Measurements from ENCODE around the gene OR52B6.
"Not testable (repeated sequence)": the region's sequence is repeated elsewhere in the genome, so short reads cannot be mapped to it uniquely, and the experiment has no call there.

Gene OR52B6

GRCh38 chr11:5580577-5580976 lies at the start of gene OR52B6:
OR52B6 (plus strand) TSS chr11:5580877; CDS start chr11:5580877, 0 bp downstream.
- DNase-seq = no peak

GRCh38 chr11:5531053-5531831 lies 49.4 kb upstream of the OR52B6 start:
- no peak for DNase-seq

GRCh38 chr11:5534046-5534445 lies 46.6 kb upstream of the OR52B6 start:
- DNase-seq = no peak

GRCh38 chr11:5536482-5536881 lies 44.2 kb upstream of the OR52B6 start:
- no peak for DNase-seq

GRCh38 chr11:5541427-5541826 lies 39.2 kb upstream of the OR52B6 start:
- DNase-seq = no peak

- DNase-seq = peak; percentile 36
These were observed 34.2 kb upstream of the OR52B6 start for GRCh38 chr11:5546457-5546856.

GRCh38 chr11:5547982-5548381 lies 32.7 kb upstream of the OR52B6 start:
- DNase-seq = no peak

- DNase-seq = no peak
These were observed 32.2 kb upstream of the OR52B6 start, which contains the start of gene OR52H1 for GRCh38 chr11:5548440-5548839. OR52H1 (minus strand) TSS chr11:5548540; CDS start chr11:5545505, 3,035 bp downstream.

GRCh38 chr11:5550440-5551095 lies 30.1 kb upstream of the OR52B6 start:
- peak; percentile 94 for DNase-seq

- DNase-seq = no peak
These were observed 27.3 kb upstream of the OR52B6 start for GRCh38 chr11:5553343-5553742.

GRCh38 chr11:5556596-5557188 lies 24.0 kb upstream of the OR52B6 start:
- no peak for DNase-seq

GRCh38 chr11:5557751-5558150 lies 22.9 kb upstream of the OR52B6 start:
- DNase-seq = no peak

GRCh38 chr11:5564259-5565019 lies 16.2 kb upstream of the OR52B6 start:
- peak; percentile 22 for DNase-seq

GRCh38 chr11:5574654-5575053 lies 6.0 kb upstream of the OR52B6 start:
- DNase-seq = no peak

GRCh38 chr11:5575152-5575551 lies 5.5 kb upstream of the OR52B6 start:
- DNase-seq = no peak

- no peak for DNase-seq
These were observed 3.6 kb upstream of the OR52B6 start for GRCh38 chr11:5577101-5577500.

GRCh38 chr11:5581014-5581413 lies 337 bp downstream of the OR52B6 start:
- DNase-seq = no peak

- not testable (repeated sequence) for DNase-seq
These were observed 3.8 kb downstream of the OR52B6 start for GRCh38 chr11:5584458-5584857.

- not testable (repeated sequence) for DNase-seq
These were observed 9.2 kb downstream of the OR52B6 start for GRCh38 chr11:5589906-5590305.

GRCh38 chr11:5591613-5592012 lies 10.9 kb downstream of the OR52B6 start:
- DNase-seq = no peak

GRCh38 chr11:5592615-5593014 lies 11.9 kb downstream of the OR52B6 start:
- DNase-seq = no peak

- DNase-seq = no peak
These were observed 12.5 kb downstream of the OR52B6 start for GRCh38 chr11:5593146-5593545.

GRCh38 chr11:5596607-5597201 lies 16.0 kb downstream of the OR52B6 start, which contains the start of gene TRIM6:
TRIM6 (plus strand) TSS chr11:5596637; CDS start chr11:5596898, 261 bp downstream.
- peak; percentile 61 for DNase-seq

All from fibroblast of skin of right quadriceps (primary cell).